ENCODE results near the gene TPBGL.

DNA sequence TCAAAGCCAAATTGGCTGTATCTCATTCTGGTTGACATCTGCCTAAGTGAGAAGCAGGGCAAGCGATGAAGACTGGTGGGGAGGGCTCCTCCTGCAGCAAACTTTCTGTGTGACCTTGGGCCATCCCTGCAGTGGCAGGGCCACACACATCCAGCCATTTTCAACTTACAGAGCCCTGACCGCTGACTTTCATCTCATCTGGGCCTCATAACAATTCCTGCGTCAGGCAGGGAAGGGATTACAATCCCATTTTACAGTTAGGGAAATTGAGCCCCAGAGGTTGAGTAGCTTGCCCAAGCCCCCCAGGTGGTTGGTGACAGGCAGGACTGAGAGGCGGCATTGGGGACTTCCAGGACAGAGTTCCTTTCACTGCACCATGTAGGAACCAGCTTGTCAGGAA, 21.9 kb downstream of the TPBGL start:
- TF ChIP-seq POLR2AphosphoS5 (IDR thresholded peaks at IDR 0.05) (no peak), CTCF (IDR thresholded peaks at IDR 0.05) (no peak), EP300 (IDR thresholded peaks at IDR 0.05) (no peak), POLR2A (IDR thresholded peaks at IDR 0.05; ENCODE audit: low read depth) (no peak)
